ENCODE measurements around the gene OR4A47. TPM values are rescaled to one million over a fixed set of nuclear protein-coding genes. Genes with fewer than 3 reads are reported as not detected.

OR4A47 gene
- total RNA-seq, 1 experiment from 2014 or later, result not detected

- no peaks in the 10 kb centered on the region for H4K20me1 ChIP-seq (ENCODE audit: insufficient read depth)
- DNase-seq, result peak in 1 of 2 experiments; percentile 37
- H3K9me3 ChIP-seq (ENCODE audit: insufficient read depth, low read depth), result no peaks in the 10 kb centered on the region
- intact Hi-C loops (cut with micrococcal nuclease; ENCODE audit: unreplicated experiment), result no loop called here
- H3K9me2 ChIP-seq (ENCODE audit: insufficient read depth), result no peaks in the 10 kb centered on the region
- no peak overlapping the region for H3K4me3 ChIP-seq
- H2AFZ ChIP-seq, result no peak overlapping the region
- no peak overlapping the region for H3K4me2 ChIP-seq
- no peak overlapping the region for H3K27ac ChIP-seq
- no peaks in the 10 kb centered on the region for H3K79me2 ChIP-seq (ENCODE audit: low read depth)
- no peaks in the 10 kb centered on the region for H3K4me1 ChIP-seq (replicated peaks; ENCODE audit: insufficient read depth)
- H3F3A ChIP-seq (ENCODE audit: insufficient read depth, low read depth), result no peaks in the 10 kb centered on the region
- no peaks in the 10 kb centered on the region for H3K27me3 ChIP-seq (ENCODE audit: insufficient read depth, low read depth)
- no peak for TF ChIP-seq EZH2 (IDR thresholded peaks at IDR 0.05; ENCODE audit: low read depth)
- TF ChIP-seq CTCF (conservative IDR thresholded peaks at IDR 0.05), result no peak
- ChIA-PET POLR2A (ENCODE audit: unreplicated experiment) (no interaction called here), CTCF (no interaction called here)
- no TSS peak for BruUV-seq (replicated peaks)
- H3K36me3 ChIP-seq (ENCODE audit: low read depth), result no peaks in the 10 kb centered on the region
These were observed 50.4 kb downstream of the OR4A47 start for GRCh38 chr11:48538991-48539390.

Other genes with a start within 250 kb of the OR4A47 start
- gene OR4X2, start 243.7 kb upstream of the OR4A47 start, total RNA-seq (2021), result not detected in 2 replicates
- not detected in 2 replicates for gene OR4X1, start 224.9 kb upstream of the OR4A47 start, total RNA-seq (2021)
- not detected in 2 replicates for gene OR4S1, start 182.6 kb upstream of the OR4A47 start, total RNA-seq (2021)
- gene OR4C3, start 163.9 kb upstream of the OR4A47 start, total RNA-seq (2021), result not detected in 2 replicates
- not detected in 2 replicates for gene OR4C5, start 122.3 kb upstream of the OR4A47 start, total RNA-seq (2021)

Measured in PC-9 (cell line).